ENCODE measurements around the gene DNAI7.

The DNAI7 gene

DNA sequence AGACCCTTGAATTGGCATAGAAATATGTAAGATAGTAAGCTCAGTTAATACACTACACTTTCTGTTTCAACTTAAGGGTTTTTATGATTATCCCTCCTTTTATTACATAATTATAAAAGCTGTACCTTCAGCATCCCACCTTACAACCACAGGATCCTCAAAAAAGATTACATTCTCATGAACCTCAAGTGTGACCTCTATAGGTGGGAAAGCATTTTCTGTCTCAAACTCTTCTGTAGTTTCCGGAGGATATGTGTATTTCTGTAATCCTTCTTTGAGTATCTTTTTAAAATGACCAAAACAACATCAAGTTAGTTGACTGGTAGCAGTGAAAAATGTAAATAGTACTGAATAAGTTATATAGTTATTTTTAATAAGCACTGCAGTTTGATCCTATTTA is 75.9 kb downstream of the DNAI7 start:
- H3K9me2 ChIP-seq (replicated peaks; ENCODE audit: insufficient read depth, low read length) = no peaks in the 10 kb centered on the region
- H3K9ac ChIP-seq (ENCODE audit: low read length) = no peak overlapping the region
- H3F3A ChIP-seq (ENCODE audit: insufficient read depth, low read length) = no peaks in the 10 kb centered on the region
- H3K9me3 ChIP-seq (replicated peaks; ENCODE audit: insufficient read depth, low read length) = no peaks in the 10 kb centered on the region
- H3K36me3 ChIP-seq (replicated peaks; ENCODE audit: insufficient read depth, low read length) = no peaks in the 10 kb centered on the region
- no peak overlapping the region for H3K27ac ChIP-seq (ENCODE audit: low read length)
- H3K4me1 ChIP-seq (ENCODE audit: low read length) = no peaks in the 10 kb centered on the region
- H3K4me2 ChIP-seq (ENCODE audit: low read depth, low read length) = no peak overlapping the region
- no peak for TF ChIP-seq EZH2phosphoT487 (IDR thresholded peaks at IDR 0.05; ENCODE audit: low read length)
- peak; percentile 29 for TF ChIP-seq CTCF (IDR thresholded peaks at IDR 0.05; ENCODE audit: low read length)
- no peak for TF ChIP-seq EZH2 (optimal IDR thresholded peaks at IDR 0.05; ENCODE audit: low read depth, low read length)
- H3K79me2 ChIP-seq (ENCODE audit: low read length) = no peaks in the 10 kb centered on the region
- no peaks in the 10 kb centered on the region for H3K27me3 ChIP-seq (replicated peaks; ENCODE audit: insufficient read depth, low read length)
- DNase-seq = peak; percentile 13
- no peak overlapping the region for H3K4me3 ChIP-seq (ENCODE audit: low read length)
- no peak overlapping the region for H2AFZ ChIP-seq (ENCODE audit: low read length)
- no peaks in the 10 kb centered on the region for H4K20me1 ChIP-seq (ENCODE audit: insufficient read depth, low read length)

GRCh38 chr12:25115677-25116076 is 79.3 kb downstream of the DNAI7 start:
- no peaks in the 10 kb centered on the region for H3K4me1 ChIP-seq (ENCODE audit: low read length)
- no peak for DNase-seq
- H3F3A ChIP-seq (ENCODE audit: insufficient read depth, low read length) = no peaks in the 10 kb centered on the region; the same call in 1 of the 2 replicates
- no peak for TF ChIP-seq CTCF (IDR thresholded peaks at IDR 0.05; ENCODE audit: low read length)
- TF ChIP-seq EZH2phosphoT487 (IDR thresholded peaks at IDR 0.05; ENCODE audit: low read length) = no peak
- TF ChIP-seq EZH2 (optimal IDR thresholded peaks at IDR 0.05; ENCODE audit: low read depth, low read length) = no peak
- no peaks in the 10 kb centered on the region for H3K27me3 ChIP-seq (replicated peaks; ENCODE audit: insufficient read depth, low read length)
- no peaks in the 10 kb centered on the region for H3K36me3 ChIP-seq (replicated peaks; ENCODE audit: insufficient read depth, low read length)
- no peaks in the 10 kb centered on the region for H3K9me2 ChIP-seq (replicated peaks; ENCODE audit: insufficient read depth, low read length)
- H3K27ac ChIP-seq (ENCODE audit: low read length) = no peak overlapping the region
- H3K4me3 ChIP-seq (ENCODE audit: low read length) = no peak overlapping the region
- no peak overlapping the region for H3K9ac ChIP-seq (ENCODE audit: low read length)
- no peak overlapping the region for H2AFZ ChIP-seq (ENCODE audit: low read length)
- H4K20me1 ChIP-seq (ENCODE audit: insufficient read depth, low read length) = no peaks in the 10 kb centered on the region
- no peaks in the 10 kb centered on the region for H3K9me3 ChIP-seq (replicated peaks; ENCODE audit: insufficient read depth, low read length)
- H3K4me2 ChIP-seq (ENCODE audit: low read depth, low read length) = no peak overlapping the region
- H3K79me2 ChIP-seq (ENCODE audit: low read length) = no peaks in the 10 kb centered on the region

DNA sequence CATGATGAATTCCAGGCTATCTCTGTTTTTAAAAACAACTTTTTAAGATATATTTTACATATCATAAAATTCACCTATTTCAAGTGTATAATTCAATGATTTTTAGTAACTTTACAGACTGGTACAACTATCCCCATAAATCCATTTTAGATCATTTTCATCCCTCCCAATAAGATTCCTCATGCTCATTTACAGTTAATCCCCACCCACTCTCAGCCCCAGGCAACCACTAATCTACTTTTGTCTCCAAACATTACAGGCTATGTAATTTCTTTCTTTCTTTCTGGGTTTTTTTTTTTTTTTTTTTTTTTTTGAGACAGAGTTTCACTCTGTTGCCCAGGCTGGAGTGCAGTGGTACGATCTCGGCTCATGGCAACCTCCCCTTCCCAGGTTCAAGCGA is 81.3 kb downstream of the DNAI7 start:
- Histone ChIP-seq H3K9me2 (replicated peaks; ENCODE audit: insufficient read depth, low read length) (no peaks in the 10 kb centered on the region), H3K36me3 (replicated peaks; ENCODE audit: insufficient read depth, low read length) (no peaks in the 10 kb centered on the region), H3K4me1 (ENCODE audit: low read length) (no peaks in the 10 kb centered on the region), H3K27me3 (replicated peaks; ENCODE audit: insufficient read depth, low read length) (no peaks in the 10 kb centered on the region), H2AFZ (ENCODE audit: low read length) (no peak overlapping the region), H3K9me3 (replicated peaks; ENCODE audit: insufficient read depth, low read length) (no peaks in the 10 kb centered on the region), H3K27ac (ENCODE audit: low read length) (no peak overlapping the region), H3K4me2 (ENCODE audit: low read depth, low read length) (no peak overlapping the region), H3K79me2 (ENCODE audit: low read length) (no peaks in the 10 kb centered on the region), H4K20me1 (ENCODE audit: insufficient read depth, low read length) (no peaks in the 10 kb centered on the region), H3K4me3 (ENCODE audit: low read length) (no peak overlapping the region), H3K9ac (ENCODE audit: low read length) (no peak overlapping the region), H3F3A (ENCODE audit: insufficient read depth, low read length) (no peaks in the 10 kb centered on the region; the same call in 1 of the 2 replicates)
- TF ChIP-seq CTCF (IDR thresholded peaks at IDR 0.05; ENCODE audit: low read length) (no peak), EZH2phosphoT487 (IDR thresholded peaks at IDR 0.05; ENCODE audit: low read length) (no peak), EZH2 (optimal IDR thresholded peaks at IDR 0.05; ENCODE audit: low read depth, low read length) (no peak)
- no peak for DNase-seq

All from MM.1S (cell line).